Sigmoid colon (tissue), 7 donors: ENCODE data around the gene KRT36. TPM values are rescaled to one million over a fixed set of nuclear protein-coding genes. Genes with fewer than 3 reads are reported as not detected.

Experiments used
- DNase-seq: peaks from one replicate; pipeline ENCODE4 v3.0.0-alpha.2; 2019
- H3K27ac ChIP-seq, 4 donors: fragments of 200-600 bp; sonication (generic); one replicate each; pipeline ENCODE4 v1.5.1; 2016 to 2019; ENCODE audit warnings: mild to moderate bottlenecking in 1 of 4
- H3K27me3 ChIP-seq, 3 donors: fragments of 200-600 bp; sonication (generic); one replicate each; pipeline ENCODE4 v1.5.1; 2019; ENCODE audit warnings: mild to moderate bottlenecking in 1 of 3
- H3K36me3 ChIP-seq, 4 donors: fragments of 200-600 bp; sonication (generic); one replicate each; pipeline ENCODE4 v1.5.1; 2016 to 2019
- H3K4me1 ChIP-seq, 4 donors: fragments of 200-600 bp; sonication (generic); one replicate each; pipeline ENCODE4 v1.5.1; 2017 to 2019
- H3K4me3 ChIP-seq, 4 donors: fragments of 200-600 bp; sonication (generic); one replicate each; pipeline ENCODE4 v1.5.1; 2017 to 2019; ENCODE audit warnings: mild to moderate bottlenecking in 2 of 4, moderate library complexity in 1 of 4
- H3K9me3 ChIP-seq, 4 donors: fragments of 200-600 bp in 3 of 4; sonication (generic) in 3 of 4; one replicate each; pipeline versions ENCODE4 v1.5.1 to v1.6.1; 2013 to 2019
- EP300 ChIP-seq, 4 donors: sonication (generic); formaldehyde crosslinking; IDR thresholded peaks; one replicate each; pipeline ENCODE4 v1.6.1; 2017; ENCODE audit warnings: antibody characterized with exemption in 4 of 4
- POLR2A ChIP-seq, 2 donors: fragments of 450-650 bp; IDR thresholded peaks; one replicate each; pipeline ENCODE4 v1.6.1; 2016; ENCODE audit warnings: antibody characterized with exemption in 2 of 2, mild to moderate bottlenecking in 2 of 2, moderate library complexity in 2 of 2
- POLR2AphosphoS5 ChIP-seq, 4 donors: sonication (generic); formaldehyde crosslinking; IDR thresholded peaks; one replicate each; pipeline ENCODE4 v1.6.1; 2017; ENCODE audit warnings: antibody characterized with exemption in 4 of 4
- WGBS, 2 donors: extraction: QIAGEN DNeasy Blood & Tissue Kit; methylation state at CpG; one replicate each; pipeline ENCODE4 v1.1.7; 2013; 5-methylcytosine and 5-hydroxymethylcytosine counted together
- intact Hi-C: fragments of 100-400 bp; cut with DNase I; formaldehyde crosslinking; loops from one replicate; pipeline ENCODE4 v1.15.1; 2023
- polyA plus RNA-seq, 3 donors: library from polyadenylated mRNA; stranded (reverse); fragments of 200-250 nt; gene quantifications; one replicate each; pipeline ENCODE4 v1.2.3, GENCODE V29; 2013
- total RNA-seq, 4 donors: library from RNA; depleted of rRNA; stranded (reverse); fragments of >200 nt; gene quantifications; one replicate each; pipeline ENCODE4 v1.1.0, GENCODE V29; 2016
- TF ChIP-seq, protein P1 (sequence below), 4 experiments: fragments of 450-650 bp in 3 of 4; fragments of 200-600 bp in 1 of 4; IDR thresholded peaks; one replicate each; pipeline ENCODE4 v1.5.1; 2016 to 2019; ENCODE audit warnings: antibody characterized with exemption in 4 of 4, mild to moderate bottlenecking in 3 of 4, moderate library complexity in 2 of 4
- donor health status: healthy with polysubstance abuse.
- donor health status: Bipolar disorder and iron deficiency.
- donor health status: healthy.

KRT36 gene
- total and polyA plus RNA-seq, 7 donors = 0.20 to 0.33 TPM; not detected in 5

DNA sequence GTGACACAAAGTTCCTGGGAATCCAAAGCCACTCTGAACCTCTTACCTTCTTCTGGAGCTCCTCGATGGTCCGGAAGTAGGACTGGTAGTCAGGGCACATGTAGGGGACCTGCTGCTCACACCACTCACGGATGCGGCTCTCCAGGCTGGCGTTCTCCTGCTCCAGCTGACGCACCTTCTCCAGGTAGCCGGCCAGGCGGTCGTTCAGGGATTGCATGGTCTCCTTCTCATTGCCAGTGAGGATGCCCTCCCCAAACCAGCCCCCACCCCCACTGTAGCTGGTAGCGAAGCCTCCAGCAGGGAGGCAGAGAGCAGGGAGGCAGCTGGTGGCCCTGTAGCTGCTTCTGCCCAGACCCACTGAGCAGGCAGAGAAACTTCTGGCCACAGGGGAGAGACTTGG lies 9.1 kb downstream of the KRT36 start:
- Histone ChIP-seq H3K27me3 (no peaks in the 10 kb centered on the region), H3K9me3 (no peaks in the 10 kb centered on the region), H3K4me3 (no peak overlapping the region), H3K27ac (no peak overlapping the region), H3K4me1 (no peaks in the 10 kb centered on the region), H3K36me3 (no peaks in the 10 kb centered on the region)
- TF ChIP-seq POLR2AphosphoS5 (IDR thresholded peaks at IDR 0.05) = no peak
- TF ChIP-seq POLR2A (IDR thresholded peaks at IDR 0.05) = no peak
- TF ChIP-seq, protein P1, sequence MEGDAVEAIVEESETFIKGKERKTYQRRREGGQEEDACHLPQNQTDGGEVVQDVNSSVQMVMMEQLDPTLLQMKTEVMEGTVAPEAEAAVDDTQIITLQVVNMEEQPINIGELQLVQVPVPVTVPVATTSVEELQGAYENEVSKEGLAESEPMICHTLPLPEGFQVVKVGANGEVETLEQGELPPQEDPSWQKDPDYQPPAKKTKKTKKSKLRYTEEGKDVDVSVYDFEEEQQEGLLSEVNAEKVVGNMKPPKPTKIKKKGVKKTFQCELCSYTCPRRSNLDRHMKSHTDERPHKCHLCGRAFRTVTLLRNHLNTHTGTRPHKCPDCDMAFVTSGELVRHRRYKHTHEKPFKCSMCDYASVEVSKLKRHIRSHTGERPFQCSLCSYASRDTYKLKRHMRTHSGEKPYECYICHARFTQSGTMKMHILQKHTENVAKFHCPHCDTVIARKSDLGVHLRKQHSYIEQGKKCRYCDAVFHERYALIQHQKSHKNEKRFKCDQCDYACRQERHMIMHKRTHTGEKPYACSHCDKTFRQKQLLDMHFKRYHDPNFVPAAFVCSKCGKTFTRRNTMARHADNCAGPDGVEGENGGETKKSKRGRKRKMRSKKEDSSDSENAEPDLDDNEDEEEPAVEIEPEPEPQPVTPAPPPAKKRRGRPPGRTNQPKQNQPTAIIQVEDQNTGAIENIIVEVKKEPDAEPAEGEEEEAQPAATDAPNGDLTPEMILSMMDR (IDR thresholded peaks at IDR 0.05) = no peak
- no peak for TF ChIP-seq EP300 (IDR thresholded peaks at IDR 0.05)
- intact Hi-C loops = no loop called here
- 94 to 96% methylated on average over 10 of the region's 10 CpGs for WGBS, 2 donors
- DNase-seq = no peak

DNA sequence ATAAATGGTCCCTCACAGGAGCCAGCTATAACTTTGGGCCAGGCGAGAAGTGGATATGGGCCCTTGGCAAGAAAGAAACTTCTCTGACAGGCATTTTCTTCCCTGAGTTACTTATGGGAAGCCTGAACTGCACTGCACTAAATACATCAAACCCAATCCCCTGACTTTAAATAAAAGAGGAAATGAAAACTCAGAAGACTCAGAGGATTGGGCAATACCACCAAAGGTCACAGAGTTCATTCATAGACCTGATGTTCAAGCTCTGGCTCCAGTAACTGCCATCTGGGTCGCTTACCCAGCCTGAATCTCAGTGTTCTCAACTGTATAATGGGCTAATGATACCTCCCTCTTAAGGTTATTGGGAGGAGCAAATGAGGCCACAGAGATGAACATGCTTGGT lies 9.6 kb downstream of the KRT36 start:
- no peaks in the 10 kb centered on the region for H3K4me1 ChIP-seq
- no peaks in the 10 kb centered on the region for H3K9me3 ChIP-seq
- H3K27me3 ChIP-seq = no peaks in the 10 kb centered on the region
- TF ChIP-seq, protein P1 (IDR thresholded peaks at IDR 0.05) = no peak
- TF ChIP-seq POLR2A (IDR thresholded peaks at IDR 0.05) (no peak), EP300 (IDR thresholded peaks at IDR 0.05) (no peak), POLR2AphosphoS5 (IDR thresholded peaks at IDR 0.05) (no peak)
- H3K4me3 ChIP-seq = no peak overlapping the region
- no peaks in the 10 kb centered on the region for H3K36me3 ChIP-seq
- intact Hi-C loops = no loop called here
- DNase-seq = no peak
- WGBS, 2 donors = 38 to 60% methylated on average over 2 of the region's 2 CpGs
- no peak overlapping the region for H3K27ac ChIP-seq

DNA sequence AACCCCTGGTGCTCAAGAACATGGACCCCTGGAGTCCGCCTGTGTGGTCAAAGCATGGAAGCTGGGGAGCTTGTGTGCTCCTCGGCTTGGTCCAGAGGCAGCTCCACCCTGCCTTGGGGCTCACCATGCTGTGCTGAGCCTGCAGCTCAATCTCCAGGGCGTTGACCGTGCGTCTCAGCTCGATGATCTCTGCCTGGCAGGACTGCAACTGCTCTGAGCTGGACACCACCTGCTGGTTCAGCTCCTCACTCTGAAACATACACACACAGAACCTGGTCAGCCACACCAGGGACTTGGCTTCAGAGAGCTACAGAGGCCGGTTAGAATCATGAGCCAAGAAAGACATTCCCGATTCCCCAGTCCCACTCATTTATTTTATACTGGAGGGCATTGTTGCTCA lies 11.5 kb downstream of the KRT36 start:
- Histone ChIP-seq H3K27me3 (no peaks in the 10 kb centered on the region), H3K36me3 (no peaks in the 10 kb centered on the region), H3K27ac (no peak overlapping the region), H3K4me1 (no peaks in the 10 kb centered on the region), H3K9me3 (no peaks in the 10 kb centered on the region), H3K4me3 (no peak overlapping the region)
- intact Hi-C loops = no loop called here
- WGBS, 2 donors = 90 to 92% methylated on average over 8 of the region's 8 CpGs
- DNase-seq = no peak
- TF ChIP-seq POLR2A (IDR thresholded peaks at IDR 0.05) = no peak
- TF ChIP-seq EP300 (IDR thresholded peaks at IDR 0.05) = no peak
- TF ChIP-seq POLR2AphosphoS5 (IDR thresholded peaks at IDR 0.05) = no peak
- TF ChIP-seq, protein P1 (IDR thresholded peaks at IDR 0.05) = no peak

DNA sequence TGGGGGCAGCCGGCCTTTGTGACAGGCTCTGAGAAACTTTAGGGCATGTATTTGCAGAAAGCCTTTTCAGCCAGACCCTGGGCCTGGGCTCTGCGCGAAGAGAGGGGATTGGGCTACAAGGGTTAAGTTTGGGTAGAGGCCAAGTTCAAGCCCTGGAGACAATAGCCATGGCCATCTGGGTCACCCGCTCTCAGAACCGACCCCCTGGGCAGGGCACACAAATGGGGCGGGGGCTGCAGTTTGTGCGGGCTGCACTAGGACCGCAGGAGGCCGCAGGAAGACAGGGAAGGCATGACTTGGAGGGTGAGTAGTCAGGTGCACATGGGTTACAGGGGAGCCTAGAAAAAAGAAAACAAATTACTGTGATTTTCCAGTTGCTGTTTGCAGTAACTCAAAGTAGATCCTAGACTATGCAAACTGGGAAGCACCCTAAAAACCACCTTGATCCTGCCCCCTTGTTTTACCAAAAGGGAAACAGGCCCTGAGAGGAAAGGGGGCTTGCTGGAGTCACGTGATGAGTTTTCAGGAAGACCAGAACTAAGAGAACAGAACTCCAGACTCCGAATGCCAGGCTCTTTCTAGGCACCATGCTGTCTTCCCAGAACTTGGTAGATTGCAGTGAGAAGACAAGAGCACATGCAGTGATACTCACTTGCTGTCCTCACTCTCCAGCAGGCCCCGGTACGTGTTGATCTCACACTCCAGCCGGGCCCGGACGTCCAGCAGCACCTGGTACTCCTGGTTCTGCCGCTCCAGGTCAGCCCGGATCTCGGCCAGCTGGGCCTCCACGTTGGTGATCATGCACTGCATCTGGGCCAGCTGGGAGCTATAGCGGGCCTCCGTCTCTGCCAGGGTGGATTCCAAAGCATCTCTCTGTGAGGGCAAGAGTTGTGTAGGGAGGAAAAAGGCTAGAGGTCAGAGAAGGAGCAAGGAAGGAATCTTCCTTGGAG lies 12.6 kb downstream of the KRT36 start:
- no peak for TF ChIP-seq POLR2A (IDR thresholded peaks at IDR 0.05)
- no peak for TF ChIP-seq POLR2AphosphoS5 (IDR thresholded peaks at IDR 0.05)
- TF ChIP-seq, protein P1 (IDR thresholded peaks at IDR 0.05) = no peak
- TF ChIP-seq EP300 (IDR thresholded peaks at IDR 0.05) = no peak
- intact Hi-C loops = no loop called here
- Histone ChIP-seq H3K36me3 (no peaks in the 10 kb centered on the region), H3K9me3 (no peaks in the 10 kb centered on the region), H3K27me3 (no peaks in the 10 kb centered on the region), H3K4me1 (no peaks in the 10 kb centered on the region), H3K27ac (no peak overlapping the region), H3K4me3 (no peak overlapping the region)
- DNase-seq = no peak
- WGBS, 2 donors = 91 to 92% methylated on average over 22 of the region's 22 CpGs
